ENCODE data around the gene MSLN.

- TF ChIP-seq EZH2 (IDR thresholded peaks at IDR 0.05; ENCODE audit: low read length), result no peak
- no peak for TF ChIP-seq CTCF (optimal IDR thresholded peaks at IDR 0.05 in 1 of 3, IDR thresholded peaks at IDR 0.05 in 1 of 3, conservative IDR thresholded peaks at IDR 0.05 in 1 of 3; ENCODE audit: extremely low read depth in 1 of 3, insufficient read depth in 2 of 3, low read length in 3 of 3)
Measured at GRCh38 chr16:802461-802860, 41.9 kb downstream of the MSLN start.
